K562 (cell line): ENCODE measurements around the gene PPARD. TPM values are rescaled to one million over a fixed set of nuclear protein-coding genes. Genes with fewer than 3 reads are reported as not detected.

Experiments used
- ATAC-seq: fragments of 200-7000 bp; cut with Tn5 transposase; 3 replicates; pipeline ENCODE4 v1.9.1; 2020; ENCODE audit warnings: moderate library complexity
- BruUV-seq: library from RNA; stranded (reverse); fragments of 400-500 nt; replicated peaks from 2 replicates; lab custom pipeline; 2021; lab: Mats Ljungman, UMichigan
- CTCF ChIA-PET: fragments of 300-600 bp; formaldehyde crosslinking; extraction: SDS; loops from one replicate; lab custom pipeline; 2021; ENCODE audit warnings: low intra/inter-chr PET ratio; lab: Yijun Ruan, JAX
- POLR2A ChIA-PET: fragments of 300-600, 350-650 bp; sonication (Branson Sonifier 250); formaldehyde crosslinking; extraction: SDS; loops from one replicate; lab custom pipeline; 2021; ENCODE audit warnings: antibody characterized with exemption, inconsistent platforms; lab: Yijun Ruan, JAX
- DNase-seq, 4 experiments: peaks; one replicate each; pipeline versions ENCODE4 v3.0.0 to v3.0.0-alpha.2; 2011 to 2018; ENCODE audit warnings: low spot score in 3 of 4, mixed read lengths in 3 of 4; ENCODE audit errors: extremely low read depth in 1 of 4
- FAIRE-seq: peaks from 2 replicates; lab custom pipeline; 2011; peaks lifted over from hg19 to GRCh38; lab: Jason Lieb, UNC
- H2AFZ ChIP-seq: 2 replicates; pipeline ENCODE4 v1.6.0; 2011; ENCODE audit warnings: low read depth, low read length, control low read depth, inconsistent platforms
- H3K27ac ChIP-seq: fragments of 200-600 bp; 3 replicates; pipeline ENCODE4 v1.8.0; 2011; ENCODE audit warnings: low read depth, mild to moderate bottlenecking, control low read depth, inconsistent platforms, low read length, moderate library complexity, mixed read lengths; ENCODE audit errors: extremely low read depth
- H3K27me3 ChIP-seq, 2 experiments: fragments of 300-600 bp in 1 of 2; 2 replicates in 1 of 2; 3 replicates in 1 of 2; pipeline versions ENCODE4 v1.6.0 to v1.8.0; 2011; ENCODE audit warnings: inconsistent platforms in 2 of 2, low read length in 2 of 2, mild to moderate bottlenecking in 1 of 2, mixed read lengths in 1 of 2, moderate library complexity in 1 of 2; ENCODE audit not compliant: control insufficient read depth in 2 of 2, insufficient read depth in 2 of 2
- H3K36me3 ChIP-seq: fragments of 300-600 bp; 3 replicates; pipeline ENCODE4 v1.8.0; 2011; ENCODE audit warnings: mild to moderate bottlenecking, low read length, inconsistent platforms; ENCODE audit not compliant: control insufficient read depth, insufficient read depth
- H3K4me1 ChIP-seq, 2 experiments: fragments of 200-600 bp in 1 of 2; replicated peaks in 1 of 2; 2 replicates in 1 of 2; 3 replicates in 1 of 2; pipeline versions ENCODE4 v1.5.1 to v1.8.0; 2011; ENCODE audit warnings: inconsistent platforms in 2 of 2, low read length in 2 of 2, mild to moderate bottlenecking in 1 of 2, mixed read lengths in 1 of 2, moderate library complexity in 1 of 2; ENCODE audit not compliant: control insufficient read depth in 2 of 2, insufficient read depth in 2 of 2
- H3K4me2 ChIP-seq: 2 replicates; pipeline ENCODE4 v1.6.1; 2011; ENCODE audit warnings: low read length, control low read depth, inconsistent platforms, mixed read lengths; ENCODE audit not compliant: insufficient read depth
- H3K4me3 ChIP-seq: fragments of 200-600 bp; sonication (generic), shearing (Covaris generic); 2 replicates; pipeline ENCODE4 v1.5.1; 2016; ENCODE audit warnings: control low read depth, inconsistent platforms
- H3K79me2 ChIP-seq: fragments of 200-600 bp; 3 replicates; pipeline ENCODE4 v1.8.0; 2011; ENCODE audit warnings: low read length, inconsistent platforms; ENCODE audit not compliant: control insufficient read depth, insufficient read depth
- H3K9ac ChIP-seq, 2 experiments: 2 replicates each; pipeline versions ENCODE4 v1.6.0 to v1.6.1; 2011; ENCODE audit warnings: low read depth in 2 of 2, low read length in 2 of 2, control low read depth in 1 of 2, inconsistent platforms in 1 of 2, mild to moderate bottlenecking in 1 of 2, mixed read lengths in 1 of 2; ENCODE audit not compliant: insufficient read depth in 1 of 2
- H3K9me1 ChIP-seq: one replicate; pipeline ENCODE4 v1.6.0; 2011; ENCODE audit warnings: inconsistent platforms, mild to moderate bottlenecking, low read length, moderate library complexity; ENCODE audit not compliant: control insufficient read depth, insufficient read depth
- H3K9me3 ChIP-seq: replicated peaks from 2 replicates; pipeline ENCODE4 v1.5.1; 2011; ENCODE audit warnings: low read depth, low read length, inconsistent platforms; ENCODE audit not compliant: control insufficient read depth, insufficient read depth
- H4K20me1 ChIP-seq: replicated peaks from 2 replicates; pipeline ENCODE4 v1.6.1; 2011; ENCODE audit warnings: low read length, inconsistent platforms, mixed read lengths; ENCODE audit not compliant: control insufficient read depth, insufficient read depth
- ADNP ChIP-seq: fragments of 200-800 bp; sonication (Bioruptor generic); IDR thresholded peaks from 2 replicates; pipeline ENCODE4 v1.6.1; 2016; ENCODE audit warnings: missing genetic modification characterization, missing compliant biosample characterization
- BRD4 ChIP-seq: fragments of 200-600 bp; sonication (generic); IDR thresholded peaks from 2 replicates; pipeline ENCODE4 v1.6.1; 2017; ENCODE audit warnings: inconsistent platforms
- CCNT2 ChIP-seq: IDR thresholded peaks from 2 replicates; pipeline ENCODE4 v1.6.1; 2011; ENCODE audit warnings: borderline replicate concordance, low read depth, mild to moderate bottlenecking, moderate library complexity, mixed read lengths, low read length; ENCODE audit not compliant: insufficient read length; ENCODE audit errors: extremely low read depth
- RAD21 ChIP-seq, 2 experiments: fragments of 250-450 bp in 1 of 2; fragments of 450-650 bp in 1 of 2; sonication (Bioruptor Pico) in 1 of 2; formaldehyde crosslinking in 1 of 2; IDR thresholded peaks in 1 of 2; conservative IDR thresholded peaks in 1 of 2; 2 replicates each; pipeline versions ENCODE4 v1.4.0 to v1.8.0; 2020 to 2022; ENCODE audit warnings: mild to moderate bottlenecking in 2 of 2, moderate library complexity in 1 of 2
- TSC22D4 ChIP-seq: fragments of 450-650 bp; IDR thresholded peaks from 2 replicates; pipeline ENCODE4 v1.6.1; 2016; ENCODE audit warnings: missing genetic modification characterization, missing biosample characterization, control low read depth
- ZNF668 ChIP-seq: fragments of 250-450 bp; sonication (Bioruptor Pico); IDR thresholded peaks from 2 replicates; pipeline ENCODE4 v1.8.0; 2022; ENCODE audit warnings: mild to moderate bottlenecking, inconsistent platforms
- ZNF75A ChIP-seq: fragments of 450-650 bp; formaldehyde crosslinking; IDR thresholded peaks from 2 replicates; pipeline ENCODE4 v1.4.0; 2020; ENCODE audit warnings: mild to moderate bottlenecking
- ZNF780A ChIP-seq: fragments of 250-450 bp; sonication (Bioruptor Pico); IDR thresholded peaks from 2 replicates; pipeline ENCODE4 v1.5.0; 2021; ENCODE audit warnings: mild to moderate bottlenecking
- WGBS: fragments of 100-300 bp; shearing (Covaris generic); methylation state at CpG from one replicate; pipeline ENCODE4 v1.1.6; 2016; ENCODE audit warnings: low coverage, mixed read lengths; ENCODE audit not compliant: insufficient coverage; ENCODE audit errors: missing lambda C conversion rate; 5-methylcytosine and 5-hydroxymethylcytosine counted together
- in situ Hi-C: fragments of 300-500 bp; cut with MboI; formaldehyde crosslinking; loops from 4 replicates; pipeline ENCODE4 v1.15.0; 2018; ENCODE audit warnings: inconsistent platforms, mixed read lengths
- intact Hi-C: fragments of 100-400 bp; cut with micrococcal nuclease; formaldehyde crosslinking; loops from 2 replicates; pipeline ENCODE4 v1.14.2; 2022
- polyA plus RNA-seq, 8 experiments: library from polyadenylated mRNA; depleted of rRNA in 4 of 8; stranded (reverse) in 5 of 8; unstranded in 3 of 8; fragments of >200 nt; fragmentation: Nextera tagmentation in 2 of 8; fragmentation: Illumina TruSeq in 1 of 8; extraction: Ambion mirVana in 2 of 8; extraction: Trizol in 1 of 8; gene quantifications; 2 replicates each; pipeline versions ENCODE4 v1.2.1 to v1.2.3, GENCODE V29; 2011 to 2014; ENCODE audit warnings: inconsistent platforms in 1 of 8, missing spikeins in 1 of 8
- total RNA-seq, 7 experiments: library from RNA; depleted of rRNA in 6 of 7; stranded (reverse); fragments of >200 nt in 6 of 7; fragmentation: Illumina TruSeq in 2 of 7; extraction: Trizol in 2 of 7; gene quantifications; 2 replicates each; pipeline versions ENCODE4 v1.2.1 to v1.2.3, GENCODE V29; 2011 to 2021; ENCODE audit warnings: low replicate concordance in 1 of 7
- TF ChIP-seq, protein P1 (sequence below): fragments of 250-450 bp; sonication (Bioruptor Pico); IDR thresholded peaks from 2 replicates; pipeline ENCODE4 v1.9.0; 2021; ENCODE audit warnings: mild to moderate bottlenecking
- TF ChIP-seq, protein P2 (sequence below), 3 experiments: IDR thresholded peaks in 2 of 3; conservative IDR thresholded peaks in 1 of 3; 2 replicates each; pipeline ENCODE4 v1.5.1; 2011 to 2012; ENCODE audit warnings: low read length in 3 of 3, mild to moderate bottlenecking in 3 of 3, control low read depth in 2 of 3, improper control_type of control experiment in 1 of 3, inconsistent platforms in 1 of 3, low read depth in 1 of 3, mixed read lengths in 1 of 3, moderate library complexity in 1 of 3; ENCODE audit not compliant: insufficient read depth in 2 of 3

Gene PPARD
- total and polyA plus RNA-seq, 9 of the 15 experiments (the other 6 are each of a cell fraction or from before 2014, with no cell fraction given), result 0.14 to 13.2 (median 3.8) TPM

DNA sequence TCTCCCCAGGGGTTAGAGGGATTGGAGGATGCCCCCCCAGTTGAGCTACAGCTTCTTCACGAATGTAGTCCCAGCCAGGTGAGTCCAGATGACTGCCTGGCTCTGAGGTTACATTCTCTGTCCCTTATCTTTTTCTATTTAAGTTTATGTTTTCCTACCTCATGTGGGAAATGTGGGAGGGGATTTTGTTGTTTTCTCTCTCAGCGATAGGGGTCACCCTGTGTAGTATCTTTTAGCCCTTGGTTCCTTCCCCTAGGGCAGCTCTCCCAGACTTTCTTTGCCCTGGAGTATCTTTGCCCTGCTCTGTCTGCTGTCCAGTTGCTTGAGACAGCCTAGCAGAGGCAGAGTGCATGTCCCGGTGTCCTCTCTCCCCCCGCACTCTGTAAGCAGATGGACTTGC lies 115.5 kb downstream of the PPARD start:
- H3K79me2 ChIP-seq, result peaks cover 20% of the 10 kb centered on the region
- no peak overlapping the region for H3K4me3 ChIP-seq
- ATAC-seq (peak; percentile 24), FAIRE-seq (no peak), DNase-seq (no peak)
- no TSS peak for BruUV-seq
- no peaks in the 10 kb centered on the region for H3K9me1 ChIP-seq
- POLR2A ChIA-PET, result interaction anchor here (0.6 to 1.6 kb wide), 7 partner anchors 8 to 288 kb away, joined by 3 to 7 read pairs (median 4); partner anchors contain the start of gene TEAD3
- peaks cover 73% of the 10 kb centered on the region for H3K36me3 ChIP-seq
- no peaks in the 10 kb centered on the region; the same call in 1 of the 2 replicates for H4K20me1 ChIP-seq
- H3K4me2 ChIP-seq, result no peak overlapping the region
- TF ChIP-seq BRD4 (no peak), ZNF75A (CRISPR knock-in tag) (0 out of 2 replicates have a peak, but pooled peaks have one; percentile 45), TSC22D4 (tag) (no peak), ZNF780A (CRISPR knock-in tag) (no peak), ADNP (tag) (no peak), RAD21 (CRISPR knock-in tag; conservative IDR thresholded peaks at IDR 0.05 in 1 of 2, IDR thresholded peaks at IDR 0.05 in 1 of 2) (0 out of 4 replicates have a peak, but pooled peaks of 1 of the 2 experiments have one; percentile 8), CCNT2 (no peak), ZNF668 (CRISPR knock-in tag) (no peak)
- TF ChIP-seq, protein P1, sequence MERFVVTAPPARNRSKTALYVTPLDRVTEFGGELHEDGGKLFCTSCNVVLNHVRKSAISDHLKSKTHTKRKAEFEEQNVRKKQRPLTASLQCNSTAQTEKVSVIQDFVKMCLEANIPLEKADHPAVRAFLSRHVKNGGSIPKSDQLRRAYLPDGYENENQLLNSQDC, result no peak
- TF ChIP-seq, protein P2, sequence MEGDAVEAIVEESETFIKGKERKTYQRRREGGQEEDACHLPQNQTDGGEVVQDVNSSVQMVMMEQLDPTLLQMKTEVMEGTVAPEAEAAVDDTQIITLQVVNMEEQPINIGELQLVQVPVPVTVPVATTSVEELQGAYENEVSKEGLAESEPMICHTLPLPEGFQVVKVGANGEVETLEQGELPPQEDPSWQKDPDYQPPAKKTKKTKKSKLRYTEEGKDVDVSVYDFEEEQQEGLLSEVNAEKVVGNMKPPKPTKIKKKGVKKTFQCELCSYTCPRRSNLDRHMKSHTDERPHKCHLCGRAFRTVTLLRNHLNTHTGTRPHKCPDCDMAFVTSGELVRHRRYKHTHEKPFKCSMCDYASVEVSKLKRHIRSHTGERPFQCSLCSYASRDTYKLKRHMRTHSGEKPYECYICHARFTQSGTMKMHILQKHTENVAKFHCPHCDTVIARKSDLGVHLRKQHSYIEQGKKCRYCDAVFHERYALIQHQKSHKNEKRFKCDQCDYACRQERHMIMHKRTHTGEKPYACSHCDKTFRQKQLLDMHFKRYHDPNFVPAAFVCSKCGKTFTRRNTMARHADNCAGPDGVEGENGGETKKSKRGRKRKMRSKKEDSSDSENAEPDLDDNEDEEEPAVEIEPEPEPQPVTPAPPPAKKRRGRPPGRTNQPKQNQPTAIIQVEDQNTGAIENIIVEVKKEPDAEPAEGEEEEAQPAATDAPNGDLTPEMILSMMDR (IDR thresholded peaks at IDR 0.05 in 2 of 3, conservative IDR thresholded peaks at IDR 0.05 in 1 of 3; ENCODE audit: insufficient read depth in 2 of 3, low read depth in 1 of 3, low read length in 3 of 3), result peak in 2 of 3 experiments; percentile 10 to 28; a peak in 2 of 6 replicates
- H3K4me1 ChIP-seq, result peaks cover 9 to 11% of the 10 kb centered on the region in 2 experiments
- no peak overlapping the region for H2AFZ ChIP-seq
- H3K27ac ChIP-seq, result no peak overlapping the region
- intact Hi-C loops, result no loop called here
- no peaks in the 10 kb centered on the region for H3K27me3 ChIP-seq
- WGBS, result 49% methylated on average over 4 of the region's 4 CpGs
- CTCF ChIA-PET, result no interaction called here
- H3K9me3 ChIP-seq, result no peaks in the 10 kb centered on the region
- in situ Hi-C loops, result loop anchor here (10.0 kb wide), 1 partner anchor 153 kb away; no protein-coding TSS in a partner anchor
- H3K9ac ChIP-seq, result peak overlapping the region in 1 of 2 experiments; percentile 75; a peak in 2 of 4 replicates
